Measurements from ENCODE around the gene BTBD9. TPM values are rescaled to one million over a fixed set of nuclear protein-coding genes. Genes with fewer than 3 reads are reported as not detected.

The BTBD9 gene
- total RNA-seq, 2 experiments from 2014 or later = 6.2 to 6.4 TPM

DNA sequence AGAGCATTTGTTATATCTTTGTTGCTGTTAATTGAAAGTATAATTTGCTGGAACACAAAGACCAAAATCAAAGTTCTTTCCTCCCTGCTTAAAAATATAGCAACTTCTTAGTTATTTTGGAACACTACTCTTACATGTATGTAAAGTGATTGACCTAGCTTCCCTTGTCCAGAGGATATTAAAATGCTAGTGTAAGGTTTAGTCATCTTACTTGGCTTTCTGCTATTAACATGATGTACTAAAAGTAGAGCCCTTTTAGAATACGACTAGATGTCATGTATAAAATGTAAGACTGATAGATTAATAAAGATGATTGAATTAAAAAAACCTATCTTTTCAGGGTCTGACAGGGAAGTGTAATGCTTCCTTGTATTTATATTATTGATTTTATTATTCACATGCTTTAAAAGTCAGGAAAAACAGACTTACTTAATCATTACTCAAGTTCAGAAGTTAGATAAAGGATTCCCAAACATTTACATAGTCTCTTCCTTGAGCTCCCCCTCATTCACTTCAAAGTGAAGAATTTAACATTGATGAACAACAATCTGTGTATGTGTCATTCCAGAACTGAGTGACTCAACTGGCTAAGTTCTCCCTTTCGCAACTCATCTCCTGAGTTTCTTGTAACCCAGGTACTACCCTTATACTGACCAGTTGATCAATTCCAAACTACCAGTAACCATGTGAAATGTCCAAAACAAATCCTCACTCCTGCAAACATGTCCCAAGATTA, 50.9 kb downstream of the BTBD9 start:
- no peak overlapping the region for H3K4me3 Mint-ChIP-seq
- no peak for ATAC-seq
- no peak for DNase-seq
- TF ChIP-seq, protein P1, sequence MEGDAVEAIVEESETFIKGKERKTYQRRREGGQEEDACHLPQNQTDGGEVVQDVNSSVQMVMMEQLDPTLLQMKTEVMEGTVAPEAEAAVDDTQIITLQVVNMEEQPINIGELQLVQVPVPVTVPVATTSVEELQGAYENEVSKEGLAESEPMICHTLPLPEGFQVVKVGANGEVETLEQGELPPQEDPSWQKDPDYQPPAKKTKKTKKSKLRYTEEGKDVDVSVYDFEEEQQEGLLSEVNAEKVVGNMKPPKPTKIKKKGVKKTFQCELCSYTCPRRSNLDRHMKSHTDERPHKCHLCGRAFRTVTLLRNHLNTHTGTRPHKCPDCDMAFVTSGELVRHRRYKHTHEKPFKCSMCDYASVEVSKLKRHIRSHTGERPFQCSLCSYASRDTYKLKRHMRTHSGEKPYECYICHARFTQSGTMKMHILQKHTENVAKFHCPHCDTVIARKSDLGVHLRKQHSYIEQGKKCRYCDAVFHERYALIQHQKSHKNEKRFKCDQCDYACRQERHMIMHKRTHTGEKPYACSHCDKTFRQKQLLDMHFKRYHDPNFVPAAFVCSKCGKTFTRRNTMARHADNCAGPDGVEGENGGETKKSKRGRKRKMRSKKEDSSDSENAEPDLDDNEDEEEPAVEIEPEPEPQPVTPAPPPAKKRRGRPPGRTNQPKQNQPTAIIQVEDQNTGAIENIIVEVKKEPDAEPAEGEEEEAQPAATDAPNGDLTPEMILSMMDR (IDR thresholded peaks at IDR 0.05) = no peak
- intact Hi-C loops (cut with micrococcal nuclease) = no loop called here
- peaks cover 16% of the 10 kb centered on the region for H3K36me3 Mint-ChIP-seq (ENCODE audit: low read depth)
- no peaks in the 10 kb centered on the region for H3K27me3 Mint-ChIP-seq
- no peak overlapping the region for H3K27ac Mint-ChIP-seq
- H3K4me1 Mint-ChIP-seq (ENCODE audit: low read depth) = peaks cover 11% of the 10 kb centered on the region
- ChIA-PET CTCF (interaction anchor here (1.0 kb wide), 1 partner anchor 9 kb away, joined by 3 read pairs; no protein-coding TSS in a partner anchor), POLR2A (no interaction called here)
- H3K9me3 Mint-ChIP-seq = no peaks in the 10 kb centered on the region

DNA sequence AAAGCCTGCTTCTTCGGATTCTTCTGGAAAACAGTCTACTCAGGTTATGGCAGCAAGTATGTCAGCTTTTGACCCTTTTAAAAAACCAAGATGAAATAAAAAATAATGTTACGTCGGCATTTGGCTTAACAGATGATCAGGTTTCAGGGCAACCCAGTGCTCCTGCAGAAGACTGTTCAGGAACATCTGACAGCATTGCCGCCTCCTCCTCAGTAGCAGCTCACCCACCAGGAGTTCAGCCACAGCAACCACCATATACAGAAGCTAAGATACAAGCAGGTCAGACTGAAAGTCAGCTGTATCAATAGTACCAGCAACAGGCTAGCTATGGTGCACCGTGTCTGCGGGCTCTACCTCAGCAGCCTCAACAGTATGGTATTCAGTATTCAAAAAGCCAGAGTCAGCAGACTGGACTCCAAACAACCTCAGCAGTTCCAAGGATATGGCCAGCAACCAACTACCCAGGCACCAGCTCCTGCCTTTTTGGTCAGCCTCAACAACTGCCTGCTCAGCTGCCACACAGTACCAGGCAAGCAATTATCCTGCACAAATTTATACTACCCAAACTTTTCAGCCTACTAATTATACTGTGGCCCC, 51.9 kb downstream of the BTBD9 start:
- ATAC-seq (no peak), DNase-seq (no peak)
- ChIA-PET CTCF (interaction anchor here (1.0 kb wide), 1 partner anchor 8 kb away, joined by 3 read pairs; no protein-coding TSS in a partner anchor), POLR2A (no interaction called here)
- Mint-ChIP-seq H3K9me3 (no peaks in the 10 kb centered on the region), H3K4me3 (no peak overlapping the region), H3K27ac (no peak overlapping the region), H3K27me3 (no peaks in the 10 kb centered on the region), H3K4me1 (ENCODE audit: low read depth) (peaks cover 6% of the 10 kb centered on the region), H3K36me3 (ENCODE audit: low read depth) (peaks cover 11% of the 10 kb centered on the region)
- TF ChIP-seq, protein P1 (IDR thresholded peaks at IDR 0.05) = no peak
- intact Hi-C loops (cut with micrococcal nuclease) = no loop called here

DNA sequence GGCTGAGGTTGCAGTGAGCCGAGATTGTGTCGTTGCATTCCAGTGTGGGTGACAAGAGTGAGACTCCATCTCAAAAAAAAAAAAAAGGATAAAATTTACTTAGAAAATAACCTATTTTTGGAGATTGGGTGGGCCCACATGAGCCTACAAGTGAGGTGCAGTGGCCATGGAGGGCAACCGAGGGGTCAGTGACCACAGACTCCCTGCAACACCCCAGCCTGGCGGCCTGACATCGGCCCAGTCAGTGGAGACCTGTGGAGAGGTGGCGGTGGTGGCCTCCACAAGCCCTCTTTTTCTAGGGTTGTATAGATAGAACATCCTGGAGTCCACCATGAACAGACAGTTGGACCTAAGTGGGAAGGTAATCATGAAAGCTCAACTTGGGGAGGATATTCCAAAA, 52.7 kb downstream of the BTBD9 start:
- no peaks in the 10 kb centered on the region for H3K9me3 Mint-ChIP-seq
- no peaks in the 10 kb centered on the region for H3K27me3 Mint-ChIP-seq
- TF ChIP-seq, protein P1 (IDR thresholded peaks at IDR 0.05) = no peak
- H3K4me1 Mint-ChIP-seq (ENCODE audit: low read depth) = peaks cover 4% of the 10 kb centered on the region
- DNase-seq (no peak), ATAC-seq (no peak)
- ChIA-PET CTCF (no interaction called here), POLR2A (no interaction called here)
- no peak overlapping the region for H3K4me3 Mint-ChIP-seq
- H3K36me3 Mint-ChIP-seq (ENCODE audit: low read depth) = peaks cover 5% of the 10 kb centered on the region
- intact Hi-C loops (cut with micrococcal nuclease) = no loop called here
- H3K27ac Mint-ChIP-seq = no peak overlapping the region

DNA sequence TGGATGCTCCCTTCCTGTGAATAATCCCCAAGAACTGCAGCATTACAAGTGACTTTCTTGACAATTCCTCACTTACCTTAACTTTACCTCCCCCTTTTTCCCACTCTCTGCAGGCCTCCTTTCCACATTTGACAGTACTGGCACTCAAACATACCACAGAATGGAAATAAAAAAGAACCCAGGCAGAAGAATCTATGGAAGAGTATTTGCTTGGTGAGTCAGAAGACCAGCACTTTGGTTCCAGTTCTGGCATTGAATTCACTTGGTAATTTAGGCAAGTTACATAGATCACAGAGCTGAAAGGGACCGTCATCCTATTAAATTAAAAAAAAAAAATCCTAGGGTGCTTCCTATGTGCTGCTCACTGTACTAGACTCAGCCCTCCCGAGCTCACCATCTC, 55.0 kb downstream of the BTBD9 start:
- ChIA-PET CTCF (no interaction called here), POLR2A (no interaction called here)
- TF ChIP-seq, protein P1 (IDR thresholded peaks at IDR 0.05) = no peak
- Mint-ChIP-seq H3K27me3 (no peaks in the 10 kb centered on the region), H3K27ac (no peak overlapping the region), H3K4me3 (no peak overlapping the region), H3K4me1 (ENCODE audit: low read depth) (peaks cover 4% of the 10 kb centered on the region), H3K9me3 (no peaks in the 10 kb centered on the region), H3K36me3 (ENCODE audit: low read depth) (peaks cover 5% of the 10 kb centered on the region)
- intact Hi-C loops (cut with micrococcal nuclease) = no loop called here
- DNase-seq (no peak), ATAC-seq (no peak)

DNA sequence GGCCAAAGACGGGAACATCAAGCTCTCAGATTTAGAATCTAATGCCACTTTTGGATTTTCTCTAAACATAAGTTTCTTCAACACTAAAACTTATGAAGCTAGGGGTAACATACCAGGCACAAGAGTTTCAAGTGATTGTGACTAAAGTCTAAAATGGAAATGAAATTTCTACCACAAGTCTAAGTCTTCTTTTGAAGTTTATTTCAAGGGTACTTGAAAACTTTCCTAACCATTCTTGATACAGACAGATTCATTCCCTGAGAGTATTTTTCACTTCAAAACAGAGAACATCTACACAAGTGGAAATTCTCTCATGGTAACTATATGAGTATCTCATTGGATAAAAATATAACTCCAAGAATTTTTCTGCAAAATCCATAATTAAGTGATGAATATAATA, 56.2 kb downstream of the BTBD9 start:
- Mint-ChIP-seq H3K27me3 (no peaks in the 10 kb centered on the region), H3K9me3 (no peaks in the 10 kb centered on the region), H3K4me1 (ENCODE audit: low read depth) (peaks cover 9% of the 10 kb centered on the region), H3K36me3 (ENCODE audit: low read depth) (peaks cover 7% of the 10 kb centered on the region), H3K4me3 (no peak overlapping the region), H3K27ac (no peak overlapping the region)
- ATAC-seq (no peak), DNase-seq (no peak)
- TF ChIP-seq, protein P1 (IDR thresholded peaks at IDR 0.05) = no peak
- intact Hi-C loops (cut with micrococcal nuclease) = no loop called here
- POLR2A ChIA-PET = no interaction called here
- CTCF ChIA-PET = interaction anchor here (0.9 to 1.4 kb wide), 3 partner anchors 8 to 190 kb away, joined by 3 to 4 read pairs (median 3); no protein-coding TSS in a partner anchor
